ENCODE data around the gene TAS1R3.

DNA sequence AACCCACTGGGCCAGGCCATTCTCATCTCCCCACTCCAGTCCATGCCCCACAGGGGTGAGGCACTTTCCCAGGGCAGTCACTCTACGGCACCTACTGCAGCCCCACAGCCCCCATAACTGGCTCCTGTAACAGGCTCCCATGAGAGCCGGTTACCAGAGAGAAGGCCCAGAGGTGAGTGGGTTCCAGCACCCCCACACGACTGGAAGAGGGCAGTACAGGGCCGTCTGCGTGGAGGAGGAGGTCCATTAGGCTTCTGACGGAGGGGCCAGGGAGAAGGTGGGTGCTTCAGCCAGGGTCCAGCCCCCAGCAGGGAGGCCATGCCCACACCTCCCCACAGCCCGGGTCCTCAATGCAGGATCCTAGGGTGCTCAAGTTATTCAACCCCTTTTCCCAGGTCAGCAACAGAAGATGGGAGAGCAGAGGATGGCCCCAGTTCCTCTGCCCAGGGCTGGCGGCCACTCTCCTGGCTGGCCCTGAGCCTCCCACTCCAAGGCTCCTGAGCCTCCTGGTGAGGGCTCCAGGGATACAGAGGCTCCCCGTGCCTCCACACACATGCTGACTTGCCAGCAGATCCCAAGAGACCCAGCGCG, 24.9 kb upstream of the TAS1R3 start:
- TF ChIP-seq, protein P1, sequence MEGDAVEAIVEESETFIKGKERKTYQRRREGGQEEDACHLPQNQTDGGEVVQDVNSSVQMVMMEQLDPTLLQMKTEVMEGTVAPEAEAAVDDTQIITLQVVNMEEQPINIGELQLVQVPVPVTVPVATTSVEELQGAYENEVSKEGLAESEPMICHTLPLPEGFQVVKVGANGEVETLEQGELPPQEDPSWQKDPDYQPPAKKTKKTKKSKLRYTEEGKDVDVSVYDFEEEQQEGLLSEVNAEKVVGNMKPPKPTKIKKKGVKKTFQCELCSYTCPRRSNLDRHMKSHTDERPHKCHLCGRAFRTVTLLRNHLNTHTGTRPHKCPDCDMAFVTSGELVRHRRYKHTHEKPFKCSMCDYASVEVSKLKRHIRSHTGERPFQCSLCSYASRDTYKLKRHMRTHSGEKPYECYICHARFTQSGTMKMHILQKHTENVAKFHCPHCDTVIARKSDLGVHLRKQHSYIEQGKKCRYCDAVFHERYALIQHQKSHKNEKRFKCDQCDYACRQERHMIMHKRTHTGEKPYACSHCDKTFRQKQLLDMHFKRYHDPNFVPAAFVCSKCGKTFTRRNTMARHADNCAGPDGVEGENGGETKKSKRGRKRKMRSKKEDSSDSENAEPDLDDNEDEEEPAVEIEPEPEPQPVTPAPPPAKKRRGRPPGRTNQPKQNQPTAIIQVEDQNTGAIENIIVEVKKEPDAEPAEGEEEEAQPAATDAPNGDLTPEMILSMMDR (IDR thresholded peaks at IDR 0.05; ENCODE audit: low read depth, low read length): no peak; the same call in 1 of the 2 replicates
- no peak for TF ChIP-seq EZH2phosphoT487 (IDR thresholded peaks at IDR 0.05; ENCODE audit: low read depth)

Data from OCI-LY3 (cell line).